ENCODE measurements around the gene RAP1GAP2. TPM values are rescaled to one million over a fixed set of nuclear protein-coding genes. Genes with fewer than 3 reads are reported as not detected.

Gene RAP1GAP2
- total and polyA plus RNA-seq, 2 of the 8 experiments (the other 6 are each of a cell fraction or from before 2014, with no cell fraction given) = 24.0 to 63.8 TPM

- TF ChIP-seq NRF1 (IDR thresholded peaks at IDR 0.05; ENCODE audit: low read depth, low read length) = peak; percentile 55
These were observed 19.5 kb upstream of the RAP1GAP2 start (continued) for GRCh38 chr17:2776589-2777241.
